Measurements from ENCODE around the gene PF4V1. TPM values are rescaled to one million over a fixed set of nuclear protein-coding genes. Genes with fewer than 3 reads are reported as not detected.
A peak's percentile ranks its signal among the peaks of the same experiment; 100 is the strongest.

PF4V1 gene
- total and polyA plus RNA-seq, 12 donors: 0.72 TPM; not detected in 11

GRCh38 chr4:73822812-73823504, 30.1 kb upstream of the PF4V1 start:
- intact Hi-C loops (cut with DNase I): no loop called here
- Histone ChIP-seq H3K27me3 (no peaks in the 10 kb centered on the region), H3K4me1 (replicated peaks in 1 of 2) (no peaks in the 10 kb centered on the region), H3K36me3 (replicated peaks in 1 of 2) (no peaks in the 10 kb centered on the region), H3K4me3 (no peak overlapping the region), H3K27ac (no peak overlapping the region), H3K9me3 (replicated peaks in 1 of 3) (no peaks in the 10 kb centered on the region)
- no peak for TF ChIP-seq POLR2A (IDR thresholded peaks at IDR 0.05)
- no peak for TF ChIP-seq CTCF (IDR thresholded peaks at IDR 0.05)
- peak in 1 of 7 donors; percentile 8 for DNase-seq

DNA sequence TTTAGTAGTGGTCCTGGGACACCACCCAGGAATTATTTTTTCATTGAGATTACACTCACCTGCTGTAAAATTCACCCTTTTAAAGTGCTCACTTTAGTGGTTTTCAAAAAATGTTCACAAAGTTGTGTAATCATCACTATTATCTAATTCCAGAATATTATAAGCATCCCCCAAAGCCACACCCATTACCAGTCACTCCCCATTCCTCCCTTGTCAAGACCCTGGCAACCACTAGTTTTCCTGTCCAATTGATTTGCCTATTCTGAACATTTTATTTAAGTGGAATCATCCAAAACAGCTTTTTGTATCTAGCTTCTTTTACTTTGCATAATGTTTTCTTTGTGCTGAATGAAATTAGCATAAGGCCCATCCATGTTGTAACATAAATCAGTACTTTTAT, 29.3 kb upstream of the PF4V1 start:
- Histone ChIP-seq H3K4me3 (no peak overlapping the region), H3K9me3 (replicated peaks in 1 of 3) (no peaks in the 10 kb centered on the region)
- TF ChIP-seq POLR2A (IDR thresholded peaks at IDR 0.05) (no peak), CTCF (IDR thresholded peaks at IDR 0.05) (no peak)

DNA sequence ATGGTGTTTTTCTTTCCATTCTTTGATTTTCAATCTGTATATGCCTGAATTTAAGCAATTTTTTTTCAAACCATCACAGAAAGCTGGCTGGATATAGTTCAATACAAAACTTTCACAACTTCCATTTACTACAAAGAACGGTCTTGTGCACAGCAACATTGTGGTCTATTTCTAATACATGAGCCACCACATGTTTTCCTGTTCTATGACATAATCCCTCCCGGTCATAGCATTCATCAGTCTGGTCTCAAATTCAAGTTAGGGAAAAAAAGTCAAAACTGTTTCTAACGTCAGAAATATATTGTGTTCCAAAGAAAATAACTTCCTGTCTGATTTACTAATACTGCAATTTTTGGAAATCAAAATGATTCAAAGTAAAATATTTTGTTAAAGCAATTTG, 24.1 kb upstream of the PF4V1 start:
- no peak for TF ChIP-seq CTCF (IDR thresholded peaks at IDR 0.05)
- no peaks in the 10 kb centered on the region for H3K36me3 ChIP-seq (replicated peaks in 1 of 2)
- WGBS, 4 donors: 51 to 59% (median 55%) methylated on average over 3 of the region's 3 CpGs

More for the DNA sequence above, 29.3 kb upstream of the PF4V1 start:
- intact Hi-C loops (cut with DNase I): no loop called here
- no peaks in the 10 kb centered on the region for H3K27me3 ChIP-seq
- H3K4me1 ChIP-seq (replicated peaks in 1 of 2): no peaks in the 10 kb centered on the region
- DNase-seq: no peak
- no peaks in the 10 kb centered on the region for H3K36me3 ChIP-seq (replicated peaks in 1 of 2)
- no peak overlapping the region for H3K27ac ChIP-seq

GRCh38 chr4:73831569-73831968, 21.5 kb upstream of the PF4V1 start:
- intact Hi-C loops (cut with DNase I): no loop called here
- no peak for DNase-seq
- H3K4me3 ChIP-seq: no peak overlapping the region
- no peak overlapping the region for H3K27ac ChIP-seq
- TF ChIP-seq CTCF (IDR thresholded peaks at IDR 0.05): no peak
- TF ChIP-seq POLR2A (IDR thresholded peaks at IDR 0.05): no peak
- no peaks in the 10 kb centered on the region for H3K4me1 ChIP-seq (replicated peaks in 1 of 2)
- no peaks in the 10 kb centered on the region for H3K36me3 ChIP-seq (replicated peaks in 1 of 2)
- H3K27me3 ChIP-seq: peaks cover under 1% of the 10 kb centered on the region
- H3K9me3 ChIP-seq (replicated peaks in 1 of 3): no peaks in the 10 kb centered on the region
- 58 to 70% (median 65%) methylated on average over 2 of the region's 2 CpGs for WGBS, 4 donors

More for the DNA sequence above, 24.1 kb upstream of the PF4V1 start:
- DNase-seq: no peak
- intact Hi-C loops (cut with DNase I): no loop called here
- no peaks in the 10 kb centered on the region for H3K9me3 ChIP-seq (replicated peaks in 1 of 3)
- no peak overlapping the region for H3K27ac ChIP-seq
- H3K27me3 ChIP-seq: no peaks in the 10 kb centered on the region
- no peak overlapping the region for H3K4me3 ChIP-seq
- H3K4me1 ChIP-seq (replicated peaks in 1 of 2): no peaks in the 10 kb centered on the region

Measured in adrenal gland (tissue), 12 donors.